ENCODE results near the gene FOXO3.

The FOXO3 gene

DNA sequence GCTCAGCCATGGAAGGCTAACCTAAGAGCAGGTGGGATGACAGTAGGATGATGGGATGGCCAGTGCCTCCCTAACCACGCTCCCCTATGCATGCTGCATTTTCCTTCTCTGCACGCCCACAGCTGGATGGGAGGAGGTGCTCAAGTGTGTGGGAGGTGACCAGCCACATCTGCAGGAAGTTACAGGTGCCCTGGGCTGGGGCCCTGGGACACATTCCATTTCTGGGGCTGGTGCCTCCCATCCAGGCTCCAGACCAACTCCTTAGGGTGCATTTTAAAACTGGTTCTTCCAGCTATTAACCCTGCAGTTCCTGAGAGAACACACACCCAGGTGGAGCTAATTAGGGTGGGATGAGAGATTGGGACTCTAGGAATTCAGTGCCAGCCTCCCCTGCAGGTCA is 152.2 kb downstream of the FOXO3 start:
- H3K4me3 Mint-ChIP-seq = no peak overlapping the region
- no peak for DNase-seq
- H3K4me1 Mint-ChIP-seq (ENCODE audit: low read depth) = peaks cover 9% of the 10 kb centered on the region
- no peaks in the 10 kb centered on the region for H3K27me3 Mint-ChIP-seq
- no peaks in the 10 kb centered on the region for H3K9me3 Mint-ChIP-seq
- H3K27ac Mint-ChIP-seq = no peak overlapping the region
- no peaks in the 10 kb centered on the region for H3K36me3 Mint-ChIP-seq (ENCODE audit: low read depth)

- no peaks in the 10 kb centered on the region for H3K36me3 Mint-ChIP-seq (ENCODE audit: low read depth)
- no peak for DNase-seq
- no peak overlapping the region for H3K27ac Mint-ChIP-seq
- H3K27me3 Mint-ChIP-seq = no peaks in the 10 kb centered on the region
- H3K4me3 Mint-ChIP-seq = no peak overlapping the region
- peaks cover 9% of the 10 kb centered on the region for H3K4me1 Mint-ChIP-seq (ENCODE audit: low read depth)
- H3K9me3 Mint-ChIP-seq = no peaks in the 10 kb centered on the region
These were observed 153.5 kb downstream of the FOXO3 start for GRCh38 chr6:108714101-108714765.

GRCh38 chr6:108714766-108715414 is 154.2 kb downstream of the FOXO3 start:
- H3K4me3 Mint-ChIP-seq = no peak overlapping the region
- H3K36me3 Mint-ChIP-seq (ENCODE audit: low read depth) = no peaks in the 10 kb centered on the region
- H3K9me3 Mint-ChIP-seq = no peaks in the 10 kb centered on the region
- no peak for DNase-seq
- H3K4me1 Mint-ChIP-seq (ENCODE audit: low read depth) = peaks cover 9% of the 10 kb centered on the region
- no peak overlapping the region for H3K27ac Mint-ChIP-seq
- no peaks in the 10 kb centered on the region for H3K27me3 Mint-ChIP-seq

DNA sequence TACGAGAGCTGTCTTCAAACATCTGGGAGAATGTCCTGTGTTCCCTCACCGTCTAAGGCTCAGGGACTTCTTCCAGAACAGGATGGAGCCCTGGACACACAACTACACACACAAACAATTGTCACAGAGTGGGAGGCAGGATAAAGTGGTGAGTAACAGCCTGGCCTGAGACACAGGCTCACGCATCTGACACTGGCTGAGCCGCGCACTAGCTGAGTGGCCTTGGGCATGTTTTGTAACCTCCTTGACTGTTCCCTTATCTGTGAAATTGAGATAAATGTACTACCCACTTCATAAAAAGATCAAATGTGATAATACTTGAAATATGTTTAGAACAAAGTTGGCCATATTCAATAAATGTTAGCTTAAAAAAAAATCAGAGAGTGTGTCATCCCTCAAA is 155.1 kb downstream of the FOXO3 start:
- H3K27ac Mint-ChIP-seq = no peak overlapping the region

DNA sequence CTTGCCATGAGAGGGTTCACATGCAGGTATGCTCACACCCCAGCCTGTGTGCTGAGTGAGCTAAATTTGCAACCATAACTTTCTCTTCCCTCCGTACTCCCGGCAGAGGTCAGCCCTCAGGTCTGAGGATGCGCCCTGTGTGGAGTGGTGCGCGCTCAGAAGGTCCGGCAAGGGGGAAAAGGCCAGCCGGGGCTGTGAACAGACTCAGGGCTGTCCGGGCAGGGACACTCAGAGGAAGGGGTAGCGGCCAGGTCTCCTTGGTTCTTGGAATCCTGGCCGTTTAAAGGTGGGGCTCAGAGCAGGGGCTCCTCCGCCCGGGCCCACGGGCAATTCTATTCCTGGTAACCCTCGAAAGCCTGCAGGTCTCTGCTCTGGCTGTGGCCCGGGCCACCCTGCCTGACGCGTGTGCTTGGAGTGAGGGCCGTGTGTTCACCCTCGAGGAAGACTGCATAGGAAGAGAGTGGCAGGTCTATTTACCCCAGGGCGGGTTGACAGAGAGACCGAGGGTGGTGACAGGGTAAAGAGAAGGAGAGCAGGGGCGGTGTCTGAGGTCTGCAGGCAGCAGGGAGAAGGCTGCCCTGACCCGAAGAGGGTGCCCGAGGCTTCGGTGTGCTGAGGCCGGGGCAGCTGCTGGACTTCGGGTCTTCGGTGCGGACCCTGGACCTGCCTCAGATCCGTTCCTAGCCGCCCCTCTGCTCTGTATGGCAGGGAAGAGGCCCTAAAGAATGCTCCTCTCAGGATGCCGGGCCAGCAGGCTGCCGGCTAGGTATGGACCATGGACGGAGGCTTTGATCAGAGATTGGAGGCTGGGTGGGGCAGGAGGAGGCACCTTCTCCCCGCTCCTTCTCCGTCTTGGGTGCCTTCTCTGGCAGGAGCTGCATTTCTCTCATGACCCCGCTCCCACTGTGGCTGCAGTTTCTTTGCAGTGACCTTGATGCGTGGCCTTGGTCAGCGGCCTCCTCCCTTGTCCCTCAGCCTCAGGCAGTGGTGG is 156.4 kb downstream of the FOXO3 start:
- H3K27ac Mint-ChIP-seq = no peak overlapping the region
- no peaks in the 10 kb centered on the region for H3K36me3 Mint-ChIP-seq (ENCODE audit: low read depth)
- DNase-seq = no peak

More for the DNA sequence above, 155.1 kb downstream of the FOXO3 start:
- Mint-ChIP-seq H3K27me3 (no peaks in the 10 kb centered on the region), H3K4me3 (no peak overlapping the region), H3K4me1 (ENCODE audit: low read depth) (peaks cover 10% of the 10 kb centered on the region), H3K9me3 (no peaks in the 10 kb centered on the region), H3K36me3 (ENCODE audit: low read depth) (no peaks in the 10 kb centered on the region)
- DNase-seq = no peak

GRCh38 chr6:108719477-108719876 is 158.8 kb downstream of the FOXO3 start:
- no peak for DNase-seq
- H3K9me3 Mint-ChIP-seq = peaks cover 8% of the 10 kb centered on the region
- no peak overlapping the region for H3K4me3 Mint-ChIP-seq
- H3K27ac Mint-ChIP-seq = no peak overlapping the region
- H3K36me3 Mint-ChIP-seq (ENCODE audit: low read depth) = no peaks in the 10 kb centered on the region
- H3K27me3 Mint-ChIP-seq = no peaks in the 10 kb centered on the region
- peaks cover 5% of the 10 kb centered on the region for H3K4me1 Mint-ChIP-seq (ENCODE audit: low read depth)

More for the DNA sequence above, 156.4 kb downstream of the FOXO3 start:
- H3K4me1 Mint-ChIP-seq (ENCODE audit: low read depth) = peaks cover 11% of the 10 kb centered on the region
- no peaks in the 10 kb centered on the region for H3K9me3 Mint-ChIP-seq
- H3K27me3 Mint-ChIP-seq = no peaks in the 10 kb centered on the region
- no peak overlapping the region for H3K4me3 Mint-ChIP-seq

- Mint-ChIP-seq H3K27me3 (no peaks in the 10 kb centered on the region), H3K4me3 (no peak overlapping the region), H3K4me1 (ENCODE audit: low read depth) (peaks cover 5% of the 10 kb centered on the region), H3K36me3 (ENCODE audit: low read depth) (no peaks in the 10 kb centered on the region), H3K27ac (no peak overlapping the region), H3K9me3 (peaks cover 8% of the 10 kb centered on the region)
- no peak for DNase-seq
These were observed 160.1 kb downstream of the FOXO3 start for GRCh38 chr6:108720827-108721226.

DNA sequence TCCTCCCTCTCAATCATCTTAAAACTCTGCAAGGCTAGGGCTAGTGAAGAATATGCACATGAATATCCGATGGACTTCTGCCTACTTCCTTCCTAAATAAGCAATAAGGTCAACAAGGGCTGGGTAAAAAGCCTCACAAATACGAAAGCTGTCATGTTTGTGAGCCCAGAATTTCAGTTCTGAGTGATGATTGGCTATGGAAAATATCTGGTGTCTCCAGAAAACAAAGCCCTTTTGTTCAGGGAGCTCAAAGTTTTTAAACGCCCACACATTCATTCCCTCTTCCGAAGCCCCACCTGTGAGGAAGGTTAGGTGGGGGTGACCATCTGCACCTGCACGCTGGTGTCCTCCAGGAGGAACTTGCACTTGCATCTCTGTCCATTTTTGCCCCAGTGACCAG is 160.6 kb downstream of the FOXO3 start:
- H3K36me3 Mint-ChIP-seq (ENCODE audit: low read depth) = no peaks in the 10 kb centered on the region

GRCh38 chr6:108723594-108723993 is 162.9 kb downstream of the FOXO3 start:
- peaks cover 8% of the 10 kb centered on the region for H3K9me3 Mint-ChIP-seq
- peaks cover 5% of the 10 kb centered on the region for H3K4me1 Mint-ChIP-seq (ENCODE audit: low read depth)
- H3K4me3 Mint-ChIP-seq = no peak overlapping the region
- no peak for DNase-seq
- H3K36me3 Mint-ChIP-seq (ENCODE audit: low read depth) = no peaks in the 10 kb centered on the region
- H3K27ac Mint-ChIP-seq = no peak overlapping the region
- no peaks in the 10 kb centered on the region for H3K27me3 Mint-ChIP-seq

More for the DNA sequence above, 160.6 kb downstream of the FOXO3 start:
- H3K27me3 Mint-ChIP-seq = no peaks in the 10 kb centered on the region
- DNase-seq = no peak
- H3K4me3 Mint-ChIP-seq = no peak overlapping the region
- H3K27ac Mint-ChIP-seq = no peak overlapping the region
- peaks cover 8% of the 10 kb centered on the region for H3K9me3 Mint-ChIP-seq
- peaks cover 5% of the 10 kb centered on the region for H3K4me1 Mint-ChIP-seq (ENCODE audit: low read depth)

DNA sequence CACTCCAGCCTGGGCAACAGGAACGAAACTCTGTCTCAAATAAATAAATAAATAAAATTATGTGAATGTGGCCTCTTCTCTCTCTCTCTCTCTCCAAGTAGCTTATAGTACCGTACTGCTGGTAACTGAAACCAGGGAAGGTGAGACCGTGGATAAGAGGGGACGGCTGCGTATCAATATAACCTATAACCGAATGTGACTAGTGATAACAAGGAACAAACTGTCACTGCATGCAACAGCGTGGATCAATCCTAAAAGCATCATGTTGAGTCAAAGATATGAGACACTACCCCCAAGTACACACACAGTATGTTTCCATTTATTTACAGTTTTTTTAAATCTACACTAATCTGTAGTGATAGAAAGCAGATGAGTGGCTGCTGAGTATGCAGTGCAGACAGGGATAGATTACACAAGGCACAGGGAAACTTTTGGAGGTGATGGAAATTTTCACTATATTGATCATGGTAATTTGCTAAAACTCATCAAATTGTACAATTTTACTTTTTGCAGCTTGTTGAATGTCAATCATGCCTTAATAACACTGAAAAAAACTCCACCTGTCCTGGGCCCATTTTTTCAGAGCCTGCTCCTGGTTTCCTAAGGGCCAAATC is 166.1 kb downstream of the FOXO3 start:
- DNase-seq = no peak
- Mint-ChIP-seq H3K27ac (no peak overlapping the region), H3K27me3 (no peaks in the 10 kb centered on the region), H3K4me3 (no peak overlapping the region), H3K9me3 (peaks cover 8% of the 10 kb centered on the region), H3K36me3 (ENCODE audit: low read depth) (no peaks in the 10 kb centered on the region), H3K4me1 (ENCODE audit: low read depth) (no peaks in the 10 kb centered on the region)

- Mint-ChIP-seq H3K9me3 (peaks cover 5% of the 10 kb centered on the region), H3K27me3 (no peaks in the 10 kb centered on the region), H3K4me1 (ENCODE audit: low read depth) (no peaks in the 10 kb centered on the region), H3K4me3 (no peak overlapping the region), H3K36me3 (ENCODE audit: low read depth) (no peaks in the 10 kb centered on the region), H3K27ac (no peak overlapping the region)
- no peak for DNase-seq
These were observed 167.4 kb downstream of the FOXO3 start for GRCh38 chr6:108727966-108728730.

GRCh38 chr6:108728826-108729225 is 168.1 kb downstream of the FOXO3 start:
- DNase-seq = no peak
- H3K27me3 Mint-ChIP-seq = no peaks in the 10 kb centered on the region
- H3K4me3 Mint-ChIP-seq = no peak overlapping the region
- no peaks in the 10 kb centered on the region for H3K4me1 Mint-ChIP-seq (ENCODE audit: low read depth)
- H3K27ac Mint-ChIP-seq = no peak overlapping the region
- H3K36me3 Mint-ChIP-seq (ENCODE audit: low read depth) = no peaks in the 10 kb centered on the region
- no peaks in the 10 kb centered on the region for H3K9me3 Mint-ChIP-seq

GRCh38 chr6:108730635-108731515 is 170.2 kb downstream of the FOXO3 start:
- no peak overlapping the region for H3K4me3 Mint-ChIP-seq
- DNase-seq = no peak
- no peaks in the 10 kb centered on the region for H3K4me1 Mint-ChIP-seq (ENCODE audit: low read depth)
- no peaks in the 10 kb centered on the region for H3K9me3 Mint-ChIP-seq
- no peaks in the 10 kb centered on the region for H3K27me3 Mint-ChIP-seq
- H3K27ac Mint-ChIP-seq = no peak overlapping the region
- H3K36me3 Mint-ChIP-seq (ENCODE audit: low read depth) = no peaks in the 10 kb centered on the region

All from activated T-cell treated with anti-CD3 and anti-CD28 coated beads, Interleukin-2, amount 50 U/mL, for 24 hours (primary cell).